Sigmoid colon (tissue), 4 donors: ENCODE results near the gene MUC5B.

Experiments used
- EP300 ChIP-seq, 4 donors: sonication (generic); formaldehyde crosslinking; IDR thresholded peaks; one replicate each; pipeline ENCODE4 v1.6.1; 2017; ENCODE audit warnings: antibody characterized with exemption in 4 of 4
- POLR2A ChIP-seq, 2 donors: fragments of 450-650 bp; IDR thresholded peaks; one replicate each; pipeline ENCODE4 v1.6.1; 2016; ENCODE audit warnings: antibody characterized with exemption in 2 of 2, mild to moderate bottlenecking in 2 of 2, moderate library complexity in 2 of 2
- POLR2AphosphoS5 ChIP-seq, 4 donors: sonication (generic); formaldehyde crosslinking; IDR thresholded peaks; one replicate each; pipeline ENCODE4 v1.6.1; 2017; ENCODE audit warnings: antibody characterized with exemption in 4 of 4
- TF ChIP-seq, protein P1 (sequence below), 4 experiments: fragments of 450-650 bp in 3 of 4; fragments of 200-600 bp in 1 of 4; IDR thresholded peaks; one replicate each; pipeline ENCODE4 v1.5.1; 2016 to 2019; ENCODE audit warnings: antibody characterized with exemption in 4 of 4, mild to moderate bottlenecking in 3 of 4, moderate library complexity in 2 of 4

GRCh38 chr11:1310318-1310687, 87.4 kb downstream of the MUC5B start:
- TF ChIP-seq, protein P1, sequence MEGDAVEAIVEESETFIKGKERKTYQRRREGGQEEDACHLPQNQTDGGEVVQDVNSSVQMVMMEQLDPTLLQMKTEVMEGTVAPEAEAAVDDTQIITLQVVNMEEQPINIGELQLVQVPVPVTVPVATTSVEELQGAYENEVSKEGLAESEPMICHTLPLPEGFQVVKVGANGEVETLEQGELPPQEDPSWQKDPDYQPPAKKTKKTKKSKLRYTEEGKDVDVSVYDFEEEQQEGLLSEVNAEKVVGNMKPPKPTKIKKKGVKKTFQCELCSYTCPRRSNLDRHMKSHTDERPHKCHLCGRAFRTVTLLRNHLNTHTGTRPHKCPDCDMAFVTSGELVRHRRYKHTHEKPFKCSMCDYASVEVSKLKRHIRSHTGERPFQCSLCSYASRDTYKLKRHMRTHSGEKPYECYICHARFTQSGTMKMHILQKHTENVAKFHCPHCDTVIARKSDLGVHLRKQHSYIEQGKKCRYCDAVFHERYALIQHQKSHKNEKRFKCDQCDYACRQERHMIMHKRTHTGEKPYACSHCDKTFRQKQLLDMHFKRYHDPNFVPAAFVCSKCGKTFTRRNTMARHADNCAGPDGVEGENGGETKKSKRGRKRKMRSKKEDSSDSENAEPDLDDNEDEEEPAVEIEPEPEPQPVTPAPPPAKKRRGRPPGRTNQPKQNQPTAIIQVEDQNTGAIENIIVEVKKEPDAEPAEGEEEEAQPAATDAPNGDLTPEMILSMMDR (IDR thresholded peaks at IDR 0.05), result no peak
- TF ChIP-seq POLR2A (IDR thresholded peaks at IDR 0.05) (no peak), POLR2AphosphoS5 (IDR thresholded peaks at IDR 0.05) (no peak), EP300 (IDR thresholded peaks at IDR 0.05) (no peak)
